Smooth muscle cell (in vitro differentiated cells): Measurements from ENCODE around the gene RAD51B. TPM values are rescaled to one million over a fixed set of nuclear protein-coding genes. Genes with fewer than 3 reads are reported as not detected.
A peak's percentile ranks its signal among the peaks of the same experiment; 100 is the strongest.
"Not testable (repeated sequence)": the region's sequence is repeated elsewhere in the genome, so short reads cannot be mapped to it uniquely, and the experiment has no call there.

ENCODE experiments used
- DNase-seq: peaks from one replicate; lab custom pipeline; 2025; ENCODE audit not compliant: unreplicated experiment; lab: John Stamatoyannopoulos, UW
- H2AFZ ChIP-seq: fragments of 200-600 bp; sonication (generic); 2 replicates; pipeline ENCODE4 v1.6.0; 2016; ENCODE audit warnings: antibody characterized with exemption, low read depth, mild to moderate bottlenecking
- H3F3A ChIP-seq: fragments of 200-600 bp; sonication (generic); 2 replicates; pipeline ENCODE4 v1.6.0; 2017; ENCODE audit warnings: antibody characterized with exemption, low read depth
- H3K27ac ChIP-seq: fragments of 200-600 bp; sonication (generic); 2 replicates; pipeline ENCODE4 v1.5.1; 2016; ENCODE audit warnings: low read depth, mild to moderate bottlenecking
- H3K27me3 ChIP-seq: fragments of 200-600 bp; sonication (generic); 2 replicates; pipeline ENCODE4 v1.6.1; 2016; ENCODE audit warnings: low read depth, mild to moderate bottlenecking
- H3K36me3 ChIP-seq: fragments of 200-600 bp; sonication (generic); 2 replicates; pipeline ENCODE4 v1.5.1; 2016; ENCODE audit warnings: low read depth
- H3K4me1 ChIP-seq: fragments of 200-600 bp; sonication (generic); 2 replicates; pipeline ENCODE4 v1.5.1; 2016; ENCODE audit warnings: low read depth
- H3K4me2 ChIP-seq: fragments of 200-600 bp; sonication (generic); 2 replicates; pipeline ENCODE4 v1.6.0; 2016; ENCODE audit warnings: mild to moderate bottlenecking
- H3K4me3 ChIP-seq: fragments of 200-600 bp; sonication (generic); 2 replicates; pipeline ENCODE4 v1.5.1; 2016; ENCODE audit warnings: mild to moderate bottlenecking
- H3K79me2 ChIP-seq: fragments of 200-600 bp; sonication (generic); 2 replicates; pipeline ENCODE4 v1.6.0; 2016; ENCODE audit warnings: low read depth, mild to moderate bottlenecking
- H3K9ac ChIP-seq: fragments of 200-600 bp; sonication (generic); 2 replicates; pipeline ENCODE4 v1.6.0; 2016; ENCODE audit warnings: low read depth
- H3K9me3 ChIP-seq: fragments of 200-600 bp; sonication (generic); replicated peaks from 2 replicates; pipeline ENCODE4 v1.5.1; 2016; ENCODE audit warnings: low read depth
- H4K20me1 ChIP-seq: fragments of 200-600 bp; sonication (generic); 2 replicates; pipeline ENCODE4 v1.6.0; 2016; ENCODE audit warnings: low read depth
- CTCF ChIP-seq: fragments of 200-600 bp; sonication (generic); IDR thresholded peaks from 2 replicates; pipeline ENCODE4 v1.5.1; 2017; ENCODE audit warnings: borderline replicate concordance, mild to moderate bottlenecking, antibody characterized with exemption; ENCODE audit not compliant: insufficient read depth, poor library complexity, severe bottlenecking
- WGBS: methylation state at CpG from one replicate; pipeline ENCODE4 v1.1.7; 2016; ENCODE audit warnings: low lambda C conversion rate; 5-methylcytosine and 5-hydroxymethylcytosine counted together
- polyA plus RNA-seq: library from polyadenylated mRNA; unstranded; fragments of >200 nt; fragmentation: Nextera tagmentation; extraction: Ambion mirVana; gene quantifications from 2 replicates; pipeline ENCODE4 v1.2.1, GENCODE V29; 2016
- total RNA-seq: library from RNA; depleted of rRNA; stranded (reverse); fragments of >200 nt; gene quantifications from 2 replicates; pipeline ENCODE4 v1.2.3, GENCODE V29; 2014

Gene RAD51B
- total and polyA plus RNA-seq, 2 experiments from 2014 or later, result 4.6 to 5.3 TPM

DNA sequence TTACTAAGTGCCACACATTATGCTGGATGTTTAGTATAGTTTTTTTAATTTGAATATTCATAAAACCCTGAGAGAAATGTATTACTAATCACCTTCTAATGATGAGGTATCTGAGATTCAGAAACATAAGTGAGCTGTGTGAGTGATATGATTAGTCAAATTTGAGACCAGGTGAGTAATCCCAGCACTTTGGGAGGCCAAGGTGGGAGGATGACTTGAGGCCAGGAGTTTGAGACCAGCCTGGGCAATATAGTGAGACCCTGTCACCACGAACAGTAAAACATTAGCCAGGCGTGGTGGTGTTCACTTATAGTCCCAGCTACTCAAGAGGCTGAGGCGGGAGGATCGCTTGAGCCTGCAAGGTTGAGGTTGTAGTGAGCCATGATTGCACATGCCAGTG lies 438.4 kb downstream of the RAD51B start:
- Histone ChIP-seq H3K4me2 (no peak overlapping the region), H3K27ac (no peak overlapping the region), H3K27me3 (no peaks in the 10 kb centered on the region), H3F3A (no peaks in the 10 kb centered on the region), H3K9me3 (no peaks in the 10 kb centered on the region), H3K79me2 (peaks cover 8% of the 10 kb centered on the region), H3K4me3 (no peak overlapping the region), H3K4me1 (peaks cover 62% of the 10 kb centered on the region), H2AFZ (no peak overlapping the region), H3K36me3 (no peaks in the 10 kb centered on the region), H4K20me1 (no peaks in the 10 kb centered on the region), H3K9ac (no peak overlapping the region)
- no peak for DNase-seq
- WGBS, result 93% methylated on average over 3 of the region's 4 CpGs
- no peak for TF ChIP-seq CTCF

DNA sequence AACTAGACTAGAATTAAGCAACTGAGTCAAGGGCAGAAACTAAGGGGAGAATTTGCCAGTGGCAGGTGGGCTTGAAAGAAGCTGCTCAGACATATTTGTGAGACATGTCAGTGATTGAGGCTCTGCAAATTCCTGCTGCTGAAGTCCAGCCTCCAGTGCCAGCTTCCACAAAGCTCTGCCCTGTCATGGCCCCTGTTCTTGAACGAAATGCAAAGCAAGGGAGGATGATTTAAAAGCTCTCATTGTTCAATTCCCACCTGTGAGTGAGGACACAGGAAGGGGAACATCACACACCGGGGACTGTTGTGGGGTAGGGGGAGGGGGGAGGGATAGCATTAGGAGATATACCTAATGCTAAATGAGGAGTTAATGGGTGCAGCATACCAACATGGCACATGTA lies 439.4 kb downstream of the RAD51B start:
- H3K79me2 ChIP-seq, H3K27me3 ChIP-seq, H3K36me3 ChIP-seq, H3K9me3 ChIP-seq, DNase-seq, H3K9ac ChIP-seq, H3F3A ChIP-seq, H3K4me3 ChIP-seq, H2AFZ ChIP-seq, H3K27ac ChIP-seq, H4K20me1 ChIP-seq, H3K4me2 ChIP-seq: not testable (repeated sequence)
- peaks cover 63% of the 10 kb centered on the region for H3K4me1 ChIP-seq
- WGBS, result 65% methylated on average over 2 of the region's 2 CpGs

DNA sequence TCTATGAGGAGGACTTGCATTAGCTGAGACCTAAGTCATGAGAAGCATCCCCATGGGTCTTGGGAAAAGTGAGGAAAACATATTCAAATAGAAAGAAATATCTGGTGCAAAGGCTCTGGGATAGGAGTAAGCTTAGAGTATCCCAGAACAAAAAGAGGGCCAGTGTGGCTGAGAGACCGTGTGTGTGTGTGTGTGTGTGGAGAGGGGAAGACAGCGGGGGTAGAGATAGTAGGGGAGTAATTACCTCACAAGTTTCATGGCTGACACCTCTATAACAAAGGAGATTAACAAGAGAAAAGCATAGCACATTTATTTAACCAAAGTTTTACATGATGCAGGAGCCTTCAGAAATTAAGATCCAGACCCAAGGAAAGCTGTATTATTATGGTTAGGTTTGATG lies 440.5 kb downstream of the RAD51B start:
- DNase-seq, result no peak
- Histone ChIP-seq H3K4me1 (peaks cover 63% of the 10 kb centered on the region), H3K4me3 (no peak overlapping the region), H3K36me3 (no peaks in the 10 kb centered on the region), H3K79me2 (no peaks in the 10 kb centered on the region), H3K27ac (no peak overlapping the region), H2AFZ (no peak overlapping the region), H4K20me1 (no peaks in the 10 kb centered on the region), H3K9me3 (no peaks in the 10 kb centered on the region), H3K4me2 (no peak overlapping the region), H3K9ac (no peak overlapping the region), H3K27me3 (no peaks in the 10 kb centered on the region), H3F3A (no peaks in the 10 kb centered on the region)
- 79% methylated on average over 2 of the region's 2 CpGs for WGBS
- no peak for TF ChIP-seq CTCF

GRCh38 chr14:68261092-68261842 lies 441.7 kb downstream of the RAD51B start:
- H3K4me1 ChIP-seq, result peaks cover 58% of the 10 kb centered on the region
- H3K79me2 ChIP-seq, result no peaks in the 10 kb centered on the region
- H3K4me2 ChIP-seq, result peak overlapping the region; percentile 34
- no peaks in the 10 kb centered on the region for H3K36me3 ChIP-seq
- no peak for DNase-seq
- H3K27ac ChIP-seq, result no peak overlapping the region
- H3F3A ChIP-seq, result no peaks in the 10 kb centered on the region
- H3K27me3 ChIP-seq, result no peaks in the 10 kb centered on the region
- no peaks in the 10 kb centered on the region for H3K9me3 ChIP-seq
- no peak for TF ChIP-seq CTCF
- 41% methylated on average over 10 of the region's 10 CpGs for WGBS
- no peak overlapping the region for H3K4me3 ChIP-seq
- H4K20me1 ChIP-seq, result no peaks in the 10 kb centered on the region
- H3K9ac ChIP-seq, result no peak overlapping the region
- H2AFZ ChIP-seq, result peak overlapping the region; percentile 23
